A673 (cell line): Measurements from ENCODE around the gene TMEM130. TPM values are rescaled to one million over a fixed set of nuclear protein-coding genes. Genes with fewer than 3 reads are reported as not detected.

Source experiments
- BruUV-seq: library from RNA; stranded (reverse); fragments of 400-500 nt; replicated peaks from 2 replicates; lab custom pipeline; 2021; lab: Mats Ljungman, UMichigan
- CTCF ChIA-PET: fragments of 300-600 bp; sonication (Branson Sonifier 250); formaldehyde crosslinking; loops from one replicate; lab custom pipeline; 2022; ENCODE audit warnings: antibody characterized with exemption; lab: Charles Lee
- POLR2A ChIA-PET: fragments of 300-600 bp; sonication (Branson Sonifier 250); formaldehyde crosslinking; loops from one replicate; lab custom pipeline; 2022; ENCODE audit warnings: antibody characterized with exemption; ENCODE audit not compliant: low non-redundant PET; lab: Charles Lee
- DNase-seq: peaks from one replicate; pipeline ENCODE4 v3.0.0-alpha.2; 2015; ENCODE audit warnings: low spot score
- H3K27ac ChIP-seq: fragments of 200-600 bp; sonication (generic); 2 replicates; pipeline ENCODE4 v1.5.1; 2016; ENCODE audit warnings: mixed run types, low read depth, mild to moderate bottlenecking, mixed read lengths, antibody characterized with exemption, low read length; ENCODE audit not compliant: poor library complexity, severe bottlenecking
- H3K27me3 ChIP-seq: fragments of 200-600 bp; sonication (generic); replicated peaks from 2 replicates; pipeline ENCODE4 v1.6.1; 2017; ENCODE audit warnings: mixed run types, low read depth, mild to moderate bottlenecking, mixed read lengths, antibody characterized with exemption, low read length; ENCODE audit not compliant: insufficient read depth, poor library complexity
- H3K36me3 ChIP-seq: fragments of 200-600 bp; sonication (generic); 2 replicates; pipeline ENCODE4 v1.6.1; 2016; ENCODE audit warnings: mixed run types, mild to moderate bottlenecking, mixed read lengths, antibody characterized with exemption, low read length; ENCODE audit not compliant: insufficient read depth, poor library complexity, severe bottlenecking
- H3K4me1 ChIP-seq: fragments of 200-600 bp; sonication (generic); 2 replicates; pipeline ENCODE4 v1.6.1; 2017; ENCODE audit warnings: mixed run types, mild to moderate bottlenecking, mixed read lengths, antibody characterized with exemption, low read length; ENCODE audit not compliant: insufficient read depth, poor library complexity, severe bottlenecking
- H3K4me3 ChIP-seq: fragments of 200-600 bp; sonication (generic); 2 replicates; pipeline ENCODE4 v1.5.1; 2016; ENCODE audit warnings: low read depth, mixed run types, mild to moderate bottlenecking, mixed read lengths, low read length; ENCODE audit not compliant: poor library complexity, severe bottlenecking
- H3K9me3 ChIP-seq: fragments of 200-600 bp; sonication (generic); 2 replicates; pipeline ENCODE4 v1.6.1; 2016; ENCODE audit warnings: mixed run types, low read depth, mild to moderate bottlenecking, mixed read lengths, antibody characterized with exemption, low read length; ENCODE audit not compliant: poor library complexity, severe bottlenecking
- CTCF ChIP-seq: fragments of 300-800, 200-600 bp; sonication (generic); conservative IDR thresholded peaks from 2 replicates; pipeline ENCODE4 v1.5.1; 2017; ENCODE audit warnings: low read depth, mild to moderate bottlenecking, antibody characterized with exemption, low read length, moderate library complexity, mixed read lengths
- EZH2 ChIP-seq: fragments of 200-600 bp; sonication (generic); IDR thresholded peaks from 2 replicates; pipeline ENCODE4 v1.6.1; 2017; ENCODE audit warnings: borderline replicate concordance, low read depth, mild to moderate bottlenecking, mixed read lengths, antibody characterized with exemption, low read length; ENCODE audit not compliant: poor library complexity, severe bottlenecking
- intact Hi-C: fragments of 100-400 bp; cut with micrococcal nuclease; formaldehyde crosslinking; loops from one replicate; pipeline ENCODE4 v1.10.0; 2022; ENCODE audit not compliant: unreplicated experiment
- total RNA-seq: library from RNA; stranded (reverse); gene quantifications from 2 replicates; pipeline ENCODE4 v1.2.3, GENCODE V29; 2021

The TMEM130 gene
- total RNA-seq, 1 experiment from 2014 or later, result not detected

GRCh38 chr7:98841179-98841997, 28.4 kb downstream of the TMEM130 start:
- TF ChIP-seq CTCF, result peak; percentile 94
- TF ChIP-seq EZH2, result no peak
- DNase-seq, result peak; percentile 49
- no peak overlapping the region for H3K27ac ChIP-seq
- CTCF ChIA-PET, result interaction anchor here (0.7 to 1.1 kb wide), 2 partner anchors 220 to 419 kb away, joined by 3 read pairs; no protein-coding TSS in a partner anchor
- no TSS peak for BruUV-seq
- POLR2A ChIA-PET, result no interaction called here
- no peaks in the 10 kb centered on the region for H3K9me3 ChIP-seq
- intact Hi-C loops, result loop anchor here (1.0 to 5.0 kb wide), 4 partner anchors 94 to 819 kb away; no protein-coding TSS in a partner anchor
- H3K4me3 ChIP-seq, result no peak overlapping the region
- no peaks in the 10 kb centered on the region for H3K27me3 ChIP-seq
- H3K4me1 ChIP-seq, result peaks cover 10% of the 10 kb centered on the region
- no peaks in the 10 kb centered on the region for H3K36me3 ChIP-seq

- H3K36me3 ChIP-seq, result no peaks in the 10 kb centered on the region
- no peak overlapping the region for H3K27ac ChIP-seq
- no peak overlapping the region for H3K4me3 ChIP-seq
- BruUV-seq, result no TSS peak
- peaks cover 10% of the 10 kb centered on the region for H3K4me1 ChIP-seq
- H3K27me3 ChIP-seq, result no peaks in the 10 kb centered on the region
- ChIA-PET POLR2A (no interaction called here), CTCF (no interaction called here)
- intact Hi-C loops, result loop anchor here (1.0 to 5.0 kb wide), 4 partner anchors 93 to 818 kb away; no protein-coding TSS in a partner anchor
- TF ChIP-seq EZH2, result no peak
- TF ChIP-seq CTCF, result no peak
- DNase-seq, result no peak
- H3K9me3 ChIP-seq, result no peaks in the 10 kb centered on the region
Measured at GRCh38 chr7:98840722-98841121, 29.1 kb downstream of the TMEM130 start.

GRCh38 chr7:98840096-98840495, 29.7 kb downstream of the TMEM130 start:
- Histone ChIP-seq H3K27ac (no peak overlapping the region), H3K9me3 (no peaks in the 10 kb centered on the region), H3K36me3 (no peaks in the 10 kb centered on the region), H3K4me1 (peaks cover 10% of the 10 kb centered on the region), H3K4me3 (no peak overlapping the region), H3K27me3 (no peaks in the 10 kb centered on the region)
- CTCF ChIA-PET, result no interaction called here
- POLR2A ChIA-PET, result no interaction called here
- TF ChIP-seq CTCF, result no peak
- TF ChIP-seq EZH2, result no peak
- DNase-seq, result no peak
- no TSS peak for BruUV-seq
- intact Hi-C loops, result loop anchor here (5.0 kb wide), 3 partner anchors 93 to 818 kb away; no protein-coding TSS in a partner anchor
